ENCODE results near the gene RNF115. TPM values are rescaled to one million over a fixed set of nuclear protein-coding genes. Genes with fewer than 3 reads are reported as not detected.

The RNF115 gene
- total RNA-seq, 1 experiment from 2014 or later: 11.0 TPM

DNA sequence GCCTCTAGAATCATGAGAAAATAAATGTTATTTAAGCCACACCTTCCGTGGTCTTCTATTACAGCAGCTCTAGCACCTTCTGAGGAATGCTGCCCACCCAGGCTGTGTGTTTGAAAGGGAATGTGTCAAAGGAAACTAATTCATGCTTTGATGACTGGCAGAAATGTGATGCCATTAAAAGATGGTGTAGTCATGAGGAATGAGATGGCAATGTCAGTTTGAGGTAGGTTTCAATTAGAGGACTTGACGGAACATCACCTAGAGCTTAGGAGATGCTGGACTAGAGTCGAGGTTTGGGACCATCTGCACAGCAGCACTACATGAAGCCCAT lies 127.3 kb downstream of the RNF115 start:
- Histone ChIP-seq H2AFZ (ENCODE audit: low read length) (no peak overlapping the region), H3K4me1 (ENCODE audit: insufficient read depth, low read length) (no peaks in the 10 kb centered on the region), H4K20me1 (ENCODE audit: control insufficient read depth, insufficient read depth, insufficient read length) (no peaks in the 10 kb centered on the region), H3K27ac (ENCODE audit: insufficient read length, low read depth, low read length) (no peak overlapping the region), H3K23ac (ENCODE audit: insufficient read length, low read depth, low read length) (no peak overlapping the region), H3K18ac (ENCODE audit: insufficient read length, low read depth, low read length) (no peak overlapping the region), H2BK120ac (ENCODE audit: low read depth, low read length, poor library complexity, severe bottlenecking) (no peak overlapping the region), H3K23me2 (ENCODE audit: insufficient read length, low read depth, low read length, poor library complexity, severe bottlenecking) (no peaks in the 10 kb centered on the region), H2BK5ac (ENCODE audit: insufficient read length, low read length) (no peak overlapping the region), H3K79me1 (ENCODE audit: insufficient read depth, low read depth, low read length, poor library complexity, severe bottlenecking) (no peaks in the 10 kb centered on the region), H3K9ac (ENCODE audit: extremely low read depth, insufficient read length, low read length) (no peak overlapping the region), H3K4ac (ENCODE audit: low read depth, low read length) (no peak overlapping the region), H3K4me2 (ENCODE audit: insufficient read depth, insufficient read length, low read length) (no peak overlapping the region), H2BK15ac (ENCODE audit: low read depth, low read length) (no peak overlapping the region), H2BK20ac (ENCODE audit: low read depth, low read length, poor library complexity, severe bottlenecking) (no peak overlapping the region), H4K5ac (ENCODE audit: insufficient read length, low read depth, low read length) (no peak overlapping the region), H3K14ac (ENCODE audit: insufficient read depth, low read length) (no peak overlapping the region), H3K9me3 (ENCODE audit: control insufficient read depth, low read depth, low read length) (no peaks in the 10 kb centered on the region), H3K27me3 (ENCODE audit: insufficient read depth, low read length) (no peaks in the 10 kb centered on the region), H2AK5ac (ENCODE audit: insufficient read length, low read length) (no peak overlapping the region), H3T11ph (ENCODE audit: low read length) (no peak overlapping the region), H2BK12ac (ENCODE audit: insufficient read length, low read depth, low read length) (no peak overlapping the region), H4K8ac (replicated peaks; ENCODE audit: insufficient read length, low read depth, low read length) (no peak overlapping the region), H3K56ac (ENCODE audit: insufficient read length, low read depth, low read length) (no peak overlapping the region), H3K79me2 (ENCODE audit: insufficient read depth, low read length) (no peaks in the 10 kb centered on the region), H4K91ac (ENCODE audit: insufficient read length, low read depth, low read length) (no peak overlapping the region)
- WGBS (ENCODE audit: extremely low coverage, insufficient read length, low lambda C conversion rate): no CpG with 5 or more reads among the region's 3 CpGs
- TF ChIP-seq, protein P1, sequence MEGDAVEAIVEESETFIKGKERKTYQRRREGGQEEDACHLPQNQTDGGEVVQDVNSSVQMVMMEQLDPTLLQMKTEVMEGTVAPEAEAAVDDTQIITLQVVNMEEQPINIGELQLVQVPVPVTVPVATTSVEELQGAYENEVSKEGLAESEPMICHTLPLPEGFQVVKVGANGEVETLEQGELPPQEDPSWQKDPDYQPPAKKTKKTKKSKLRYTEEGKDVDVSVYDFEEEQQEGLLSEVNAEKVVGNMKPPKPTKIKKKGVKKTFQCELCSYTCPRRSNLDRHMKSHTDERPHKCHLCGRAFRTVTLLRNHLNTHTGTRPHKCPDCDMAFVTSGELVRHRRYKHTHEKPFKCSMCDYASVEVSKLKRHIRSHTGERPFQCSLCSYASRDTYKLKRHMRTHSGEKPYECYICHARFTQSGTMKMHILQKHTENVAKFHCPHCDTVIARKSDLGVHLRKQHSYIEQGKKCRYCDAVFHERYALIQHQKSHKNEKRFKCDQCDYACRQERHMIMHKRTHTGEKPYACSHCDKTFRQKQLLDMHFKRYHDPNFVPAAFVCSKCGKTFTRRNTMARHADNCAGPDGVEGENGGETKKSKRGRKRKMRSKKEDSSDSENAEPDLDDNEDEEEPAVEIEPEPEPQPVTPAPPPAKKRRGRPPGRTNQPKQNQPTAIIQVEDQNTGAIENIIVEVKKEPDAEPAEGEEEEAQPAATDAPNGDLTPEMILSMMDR (conservative IDR thresholded peaks at IDR 0.05): no peak
- Mint-ChIP-seq H3K27ac (no peak overlapping the region), H3K9me3 (no peaks in the 10 kb centered on the region), H3K4me1 (no peaks in the 10 kb centered on the region), H3K27me3 (ENCODE audit: low read depth) (peaks cover 11% of the 10 kb centered on the region), H3K36me3 (ENCODE audit: insufficient read depth in 1 of 3, low read depth in 3 of 3) (no peaks in the 10 kb centered on the region), H3K4me3 (no peak overlapping the region)
- DNase-seq: no peak
